Osteocyte (in vitro differentiated cells): ENCODE measurements around the gene CNOT6L. TPM values are rescaled to one million over a fixed set of nuclear protein-coding genes. Genes with fewer than 3 reads are reported as not detected.

Experiments
- DNase-seq: peaks from one replicate; pipeline ENCODE4 v3.0.0; 2021; ENCODE audit warnings: mixed read lengths; ENCODE audit not compliant: unreplicated experiment; ENCODE audit errors: extremely low spot score
- H3K27ac Mint-ChIP-seq: one replicate; pipeline ENCODE4 v1.8.0; 2021; ENCODE audit warnings: mild to moderate bottlenecking, mixed read lengths; ENCODE audit not compliant: unreplicated experiment
- H3K27me3 Mint-ChIP-seq: one replicate; pipeline ENCODE4 v1.8.0; 2021; ENCODE audit warnings: mixed read lengths; ENCODE audit not compliant: unreplicated experiment
- H3K36me3 Mint-ChIP-seq: one replicate; pipeline ENCODE4 v1.8.0; 2021; ENCODE audit warnings: mixed read lengths; ENCODE audit not compliant: unreplicated experiment
- H3K4me1 Mint-ChIP-seq: one replicate; pipeline ENCODE4 v1.8.0; 2021; ENCODE audit warnings: mixed read lengths; ENCODE audit not compliant: unreplicated experiment
- H3K4me3 Mint-ChIP-seq: one replicate; pipeline ENCODE4 v1.8.0; 2021; ENCODE audit warnings: mild to moderate bottlenecking, moderate library complexity, mixed read lengths; ENCODE audit not compliant: unreplicated experiment
- H3K9me3 Mint-ChIP-seq: one replicate; pipeline ENCODE4 v1.8.0; 2021; ENCODE audit warnings: mixed read lengths; ENCODE audit not compliant: unreplicated experiment
- total RNA-seq: library from RNA; stranded (reverse); gene quantifications from 2 replicates; pipeline ENCODE4 v1.2.1, GENCODE V29; 2021
- TF ChIP-seq, protein P1 (sequence below): fragments of 200-600 bp; sonication (generic); IDR thresholded peaks from 2 replicates; pipeline ENCODE4 v1.5.0; 2021; ENCODE audit warnings: antibody characterized with exemption, mild to moderate bottlenecking, moderate library complexity

The CNOT6L gene
- total RNA-seq, 1 donor from 2014 or later: 28.6 TPM

DNA sequence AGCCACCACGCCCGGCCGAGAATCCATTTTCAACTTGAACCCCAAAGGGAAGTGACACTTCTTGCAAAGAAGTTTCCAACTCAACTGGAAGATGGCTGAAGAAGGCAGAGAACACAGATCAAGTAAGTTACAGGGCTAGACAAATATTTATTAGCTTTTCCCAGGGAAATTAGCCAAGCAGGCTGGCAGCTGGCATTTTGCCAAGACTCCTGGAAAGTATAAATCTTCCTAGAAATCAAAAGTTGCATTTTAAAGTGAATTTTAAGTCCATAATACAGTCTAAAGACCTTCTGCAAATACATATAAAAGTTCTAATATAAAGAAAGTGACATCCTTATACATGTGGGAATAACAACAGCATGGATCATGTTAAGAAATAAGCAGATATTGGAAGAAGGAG, 40.1 kb upstream of the CNOT6L start:
- no peak for DNase-seq
- TF ChIP-seq, protein P1, sequence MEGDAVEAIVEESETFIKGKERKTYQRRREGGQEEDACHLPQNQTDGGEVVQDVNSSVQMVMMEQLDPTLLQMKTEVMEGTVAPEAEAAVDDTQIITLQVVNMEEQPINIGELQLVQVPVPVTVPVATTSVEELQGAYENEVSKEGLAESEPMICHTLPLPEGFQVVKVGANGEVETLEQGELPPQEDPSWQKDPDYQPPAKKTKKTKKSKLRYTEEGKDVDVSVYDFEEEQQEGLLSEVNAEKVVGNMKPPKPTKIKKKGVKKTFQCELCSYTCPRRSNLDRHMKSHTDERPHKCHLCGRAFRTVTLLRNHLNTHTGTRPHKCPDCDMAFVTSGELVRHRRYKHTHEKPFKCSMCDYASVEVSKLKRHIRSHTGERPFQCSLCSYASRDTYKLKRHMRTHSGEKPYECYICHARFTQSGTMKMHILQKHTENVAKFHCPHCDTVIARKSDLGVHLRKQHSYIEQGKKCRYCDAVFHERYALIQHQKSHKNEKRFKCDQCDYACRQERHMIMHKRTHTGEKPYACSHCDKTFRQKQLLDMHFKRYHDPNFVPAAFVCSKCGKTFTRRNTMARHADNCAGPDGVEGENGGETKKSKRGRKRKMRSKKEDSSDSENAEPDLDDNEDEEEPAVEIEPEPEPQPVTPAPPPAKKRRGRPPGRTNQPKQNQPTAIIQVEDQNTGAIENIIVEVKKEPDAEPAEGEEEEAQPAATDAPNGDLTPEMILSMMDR: no peak
- H3K4me1 Mint-ChIP-seq: peaks cover 20% of the 10 kb centered on the region
- H3K4me3 Mint-ChIP-seq: no peak overlapping the region
- no peaks in the 10 kb centered on the region for H3K9me3 Mint-ChIP-seq
- peaks cover 7% of the 10 kb centered on the region for H3K27me3 Mint-ChIP-seq
- H3K36me3 Mint-ChIP-seq: no peaks in the 10 kb centered on the region
- no peak overlapping the region for H3K27ac Mint-ChIP-seq

DNA sequence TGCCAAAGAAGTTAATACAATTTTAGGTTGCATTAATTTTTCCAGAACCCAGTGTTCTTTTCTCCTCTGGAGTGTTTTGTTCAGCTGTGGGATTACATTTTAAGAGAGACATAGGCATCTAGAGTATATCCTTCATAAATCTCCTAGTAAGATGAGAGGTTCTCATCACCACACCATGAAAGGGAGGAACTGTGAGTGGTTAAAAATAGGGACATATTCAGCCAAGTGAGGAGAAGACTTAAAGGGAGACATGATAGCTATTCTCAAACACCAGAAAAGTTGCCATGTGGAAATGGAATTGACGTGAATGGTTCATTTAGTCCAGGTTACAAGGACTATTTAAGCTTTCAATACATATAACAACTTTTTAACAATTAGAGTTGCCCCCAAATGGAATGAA, 37.0 kb upstream of the CNOT6L start:
- no peak for DNase-seq
- H3K9me3 Mint-ChIP-seq: no peaks in the 10 kb centered on the region
- no peak overlapping the region for H3K27ac Mint-ChIP-seq
- no peaks in the 10 kb centered on the region for H3K36me3 Mint-ChIP-seq
- peaks cover 10% of the 10 kb centered on the region for H3K27me3 Mint-ChIP-seq
- H3K4me1 Mint-ChIP-seq: peaks cover 2% of the 10 kb centered on the region
- no peak overlapping the region for H3K4me3 Mint-ChIP-seq
- TF ChIP-seq, protein P1: no peak

DNA sequence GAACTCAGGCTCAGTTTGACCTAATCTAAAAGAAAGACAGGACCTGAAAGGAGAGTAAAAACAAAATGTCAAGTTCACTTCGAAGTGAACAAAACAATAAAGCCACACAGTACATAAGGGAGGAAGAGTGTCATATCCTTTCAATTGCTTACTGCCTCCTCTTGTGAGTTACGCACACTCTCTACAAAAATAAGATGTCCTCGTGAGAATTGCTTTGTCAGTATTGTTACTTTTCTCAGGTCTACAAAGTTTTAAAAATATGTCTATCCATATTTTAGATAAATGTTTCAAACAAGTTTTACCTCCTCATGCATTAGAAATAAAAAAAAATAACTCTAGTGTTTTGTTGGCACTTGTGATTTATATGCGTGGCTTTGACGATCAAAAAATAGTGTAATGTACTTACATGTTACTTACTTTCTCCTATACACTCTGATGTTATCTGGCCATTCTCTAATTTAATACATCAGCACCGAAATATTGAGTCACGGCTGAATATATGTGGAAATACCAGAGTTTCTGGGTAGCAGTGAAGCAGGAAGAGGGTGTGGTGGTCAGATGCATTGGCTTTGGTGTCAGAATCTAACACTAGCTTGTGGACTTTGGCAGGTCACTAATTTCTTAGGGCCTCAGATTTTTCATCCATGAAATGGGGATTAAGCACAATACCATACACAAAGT, 35.4 kb upstream of the CNOT6L start:
- no peaks in the 10 kb centered on the region for H3K36me3 Mint-ChIP-seq
- no peaks in the 10 kb centered on the region for H3K4me1 Mint-ChIP-seq
- TF ChIP-seq, protein P1: no peak
- no peak overlapping the region for H3K4me3 Mint-ChIP-seq
- H3K27me3 Mint-ChIP-seq: peaks cover 10% of the 10 kb centered on the region
- H3K27ac Mint-ChIP-seq: no peak overlapping the region
- no peak for DNase-seq
- H3K9me3 Mint-ChIP-seq: no peaks in the 10 kb centered on the region

DNA sequence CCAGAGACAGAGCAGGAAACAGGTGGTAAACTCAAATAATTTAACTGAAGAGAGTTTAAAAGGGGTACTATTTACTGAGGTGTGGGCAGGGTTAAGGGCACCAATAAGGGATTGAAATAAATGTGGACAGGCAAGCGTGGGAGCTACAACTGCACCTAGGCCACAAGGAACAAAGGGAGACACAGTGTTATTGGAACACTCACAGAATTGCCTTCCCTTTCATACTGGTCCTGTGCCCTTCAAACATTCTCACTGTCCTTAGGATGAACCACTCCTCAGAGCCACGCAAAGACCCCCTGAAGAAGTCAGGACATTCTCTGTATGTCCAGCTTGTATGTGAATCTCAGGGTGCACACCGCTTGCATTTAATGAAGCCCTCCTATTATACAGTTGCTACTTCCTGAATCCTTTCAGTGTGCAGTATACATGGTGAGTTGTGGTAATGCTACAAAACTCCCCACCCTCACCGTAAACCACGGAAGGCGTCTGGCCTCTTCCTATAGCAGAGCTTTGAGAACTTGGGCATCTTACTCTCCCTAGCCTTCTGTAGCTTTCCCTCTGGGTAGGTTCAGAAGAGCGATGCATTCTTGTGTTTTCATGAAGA, 33.8 kb upstream of the CNOT6L start:
- H3K36me3 Mint-ChIP-seq: no peaks in the 10 kb centered on the region
- H3K9me3 Mint-ChIP-seq: no peaks in the 10 kb centered on the region
- peaks cover 10% of the 10 kb centered on the region for H3K27me3 Mint-ChIP-seq

More for the DNA sequence above, 33.8 kb upstream of the CNOT6L start:
- no peaks in the 10 kb centered on the region for H3K4me1 Mint-ChIP-seq
- H3K4me3 Mint-ChIP-seq: no peak overlapping the region
- H3K27ac Mint-ChIP-seq: no peak overlapping the region
- no peak for DNase-seq
- TF ChIP-seq, protein P1: no peak
